IMR-90 (cell line): ENCODE measurements around the gene MUCL3.

Experiments used
- CEBPB ChIP-seq: IDR thresholded peaks from 2 replicates; pipeline ENCODE4 v1.6.1; 2012; ENCODE audit warnings: low read depth, low read length, improper control_type of control experiment
- CHD1 ChIP-seq: IDR thresholded peaks from 2 replicates; pipeline ENCODE4 v1.6.1; 2012; ENCODE audit warnings: low read depth, low read length, improper control_type of control experiment
- ELK1 ChIP-seq: fragments of 150-350 bp; IDR thresholded peaks from 2 replicates; pipeline ENCODE4 v1.6.1; 2016; ENCODE audit warnings: low read depth, mild to moderate bottlenecking, low read length, moderate library complexity, borderline replicate concordance
- FOS ChIP-seq: fragments of 150-350 bp; IDR thresholded peaks from 2 replicates; pipeline ENCODE4 v1.6.1; 2016; ENCODE audit warnings: low read depth, low read length
- MAZ ChIP-seq: IDR thresholded peaks from 2 replicates; pipeline ENCODE4 v1.6.1; 2012; ENCODE audit warnings: low read depth, mild to moderate bottlenecking, low read length, improper control_type of control experiment, moderate library complexity, borderline replicate concordance
- MXI1 ChIP-seq: IDR thresholded peaks from 2 replicates; pipeline ENCODE4 v1.6.1; 2012; ENCODE audit warnings: low read depth, mild to moderate bottlenecking, low read length, moderate library complexity, borderline replicate concordance
- NFE2L2 ChIP-seq: fragments of 150-350 bp; IDR thresholded peaks from 2 replicates; pipeline ENCODE4 v1.6.1; 2016; ENCODE audit warnings: low read depth, mild to moderate bottlenecking, low read length
- POLR2A ChIP-seq: IDR thresholded peaks from 2 replicates; pipeline ENCODE4 v1.6.1; 2012; ENCODE audit warnings: mild to moderate bottlenecking, low read depth, low read length
- RAD21 ChIP-seq: IDR thresholded peaks from 2 replicates; pipeline ENCODE4 v1.6.1; 2012; ENCODE audit warnings: low read length, improper control_type of control experiment
- RCOR1 ChIP-seq: IDR thresholded peaks from 2 replicates; pipeline ENCODE4 v1.6.1; 2012; ENCODE audit warnings: mild to moderate bottlenecking, low read length, improper control_type of control experiment; ENCODE audit not compliant: insufficient replicate concordance
- SMC3 ChIP-seq: fragments of 150-350 bp; IDR thresholded peaks from 2 replicates; pipeline ENCODE4 v1.6.1; 2016; ENCODE audit warnings: low read depth, mild to moderate bottlenecking, antibody characterized with exemption, low read length, moderate library complexity
- TF ChIP-seq, protein P1 (sequence below): conservative IDR thresholded peaks from 2 replicates; pipeline ENCODE4 v1.5.1; 2012; ENCODE audit warnings: mild to moderate bottlenecking, low read depth, low read length, improper control_type of control experiment
- TF ChIP-seq, protein P2 (sequence below): fragments of 150-350 bp; IDR thresholded peaks from 2 replicates; pipeline ENCODE4 v1.6.1; 2017; ENCODE audit warnings: mild to moderate bottlenecking, antibody characterized with exemption, low read length, low read depth

DNA sequence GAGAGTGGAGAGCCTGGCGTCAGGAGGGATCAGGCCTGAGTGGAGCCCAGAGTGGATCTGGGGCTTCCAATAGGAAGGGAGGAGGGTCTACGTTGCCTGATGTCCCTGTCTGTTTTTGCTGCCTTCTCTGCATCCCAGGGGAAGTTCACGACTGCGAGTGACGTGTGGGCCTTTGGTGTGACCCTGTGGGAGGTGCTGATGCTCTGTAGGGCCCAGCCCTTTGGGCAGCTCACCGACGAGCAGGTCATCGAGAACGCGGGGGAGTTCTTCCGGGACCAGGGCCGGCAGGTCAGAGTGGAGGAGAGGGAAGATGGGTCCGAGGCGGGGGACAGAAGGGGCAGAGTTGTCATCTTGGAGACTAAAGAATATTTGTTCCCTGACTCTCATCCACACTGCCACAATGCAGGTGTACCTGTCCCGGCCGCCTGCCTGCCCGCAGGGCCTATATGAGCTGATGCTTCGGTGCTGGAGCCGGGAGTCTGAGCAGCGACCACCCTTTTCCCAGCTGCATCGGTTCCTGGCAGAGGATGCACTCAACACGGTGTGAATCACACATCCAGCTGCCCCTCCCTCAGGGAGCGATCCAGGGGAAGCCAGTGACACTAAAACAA, 41.9 kb upstream of the MUCL3 start:
- no peak for TF ChIP-seq ELK1
- TF ChIP-seq CHD1 = no peak
- no peak for TF ChIP-seq MXI1
- TF ChIP-seq POLR2A = no peak
- TF ChIP-seq, protein P1, sequence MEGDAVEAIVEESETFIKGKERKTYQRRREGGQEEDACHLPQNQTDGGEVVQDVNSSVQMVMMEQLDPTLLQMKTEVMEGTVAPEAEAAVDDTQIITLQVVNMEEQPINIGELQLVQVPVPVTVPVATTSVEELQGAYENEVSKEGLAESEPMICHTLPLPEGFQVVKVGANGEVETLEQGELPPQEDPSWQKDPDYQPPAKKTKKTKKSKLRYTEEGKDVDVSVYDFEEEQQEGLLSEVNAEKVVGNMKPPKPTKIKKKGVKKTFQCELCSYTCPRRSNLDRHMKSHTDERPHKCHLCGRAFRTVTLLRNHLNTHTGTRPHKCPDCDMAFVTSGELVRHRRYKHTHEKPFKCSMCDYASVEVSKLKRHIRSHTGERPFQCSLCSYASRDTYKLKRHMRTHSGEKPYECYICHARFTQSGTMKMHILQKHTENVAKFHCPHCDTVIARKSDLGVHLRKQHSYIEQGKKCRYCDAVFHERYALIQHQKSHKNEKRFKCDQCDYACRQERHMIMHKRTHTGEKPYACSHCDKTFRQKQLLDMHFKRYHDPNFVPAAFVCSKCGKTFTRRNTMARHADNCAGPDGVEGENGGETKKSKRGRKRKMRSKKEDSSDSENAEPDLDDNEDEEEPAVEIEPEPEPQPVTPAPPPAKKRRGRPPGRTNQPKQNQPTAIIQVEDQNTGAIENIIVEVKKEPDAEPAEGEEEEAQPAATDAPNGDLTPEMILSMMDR = no peak
- TF ChIP-seq SMC3 = no peak
- TF ChIP-seq RAD21 = no peak
- TF ChIP-seq, protein P2, sequence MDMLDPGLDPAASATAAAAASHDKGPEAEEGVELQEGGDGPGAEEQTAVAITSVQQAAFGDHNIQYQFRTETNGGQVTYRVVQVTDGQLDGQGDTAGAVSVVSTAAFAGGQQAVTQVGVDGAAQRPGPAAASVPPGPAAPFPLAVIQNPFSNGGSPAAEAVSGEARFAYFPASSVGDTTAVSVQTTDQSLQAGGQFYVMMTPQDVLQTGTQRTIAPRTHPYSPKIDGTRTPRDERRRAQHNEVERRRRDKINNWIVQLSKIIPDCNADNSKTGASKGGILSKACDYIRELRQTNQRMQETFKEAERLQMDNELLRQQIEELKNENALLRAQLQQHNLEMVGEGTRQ = no peak
- TF ChIP-seq FOS = no peak
- TF ChIP-seq NFE2L2 = no peak
- TF ChIP-seq RCOR1 = no peak
- TF ChIP-seq CEBPB = no peak
- TF ChIP-seq MAZ = no peak
